Activated T-cell treated with anti-CD3 and anti-CD28 coated beads, Interleukin-2, amount 50 U/mL, for 72 hours (primary cell): ENCODE results near the gene COMT. TPM values are rescaled to one million over a fixed set of nuclear protein-coding genes. Genes with fewer than 3 reads are reported as not detected.

Experiments
- ATAC-seq, 2 donors: fragments of 150-1000 bp; cut with Tn5 transposase; replicated peaks in 1 of 2; 2 replicates each; pipeline ENCODE4 v1.10.0; 2021; ENCODE audit warnings: moderate library complexity in 2 of 2, mild to moderate bottlenecking in 1 of 2
- DNase-seq, 2 donors: peaks; one replicate each; pipeline ENCODE4 v3.0.0; 2021 to 2022; ENCODE audit warnings: mixed read lengths in 1 of 2
- H3K27ac Mint-ChIP-seq: one replicate; pipeline ENCODE4 v1.8.0; 2022; ENCODE audit warnings: mild to moderate bottlenecking, moderate library complexity, mixed read lengths
- H3K27me3 Mint-ChIP-seq: one replicate; pipeline ENCODE4 v1.8.0; 2022; ENCODE audit warnings: low read depth, mixed read lengths
- H3K36me3 Mint-ChIP-seq, 2 donors: one replicate each; pipeline ENCODE4 v1.8.0; 2022; ENCODE audit warnings: mixed read lengths in 2 of 2, mild to moderate bottlenecking in 1 of 2; ENCODE audit not compliant: insufficient read depth in 2 of 2
- H3K4me1 Mint-ChIP-seq: one replicate; pipeline ENCODE4 v1.8.0; 2022; ENCODE audit warnings: low read depth, mixed read lengths
- H3K4me3 Mint-ChIP-seq, 2 donors: one replicate each; pipeline ENCODE4 v1.8.0; 2022; ENCODE audit warnings: mild to moderate bottlenecking in 2 of 2, mixed read lengths in 2 of 2, moderate library complexity in 2 of 2
- H3K9me3 Mint-ChIP-seq, 2 donors: one replicate each; pipeline ENCODE4 v1.8.0; 2022; ENCODE audit warnings: mixed read lengths in 2 of 2
- total RNA-seq, 2 donors: library from RNA; stranded (reverse); gene quantifications; one replicate each; pipeline ENCODE4 v1.2.3, GENCODE V29; 2022

The COMT gene
- total RNA-seq, 2 donors from 2014 or later: 97.4 to 101 TPM

- Mint-ChIP-seq H3K27me3 (no peaks in the 10 kb centered on the region), H3K4me1 (peaks cover 11% of the 10 kb centered on the region), H3K36me3 (no peaks in the 10 kb centered on the region), H3K27ac (no peak overlapping the region), H3K9me3 (no peaks in the 10 kb centered on the region), H3K4me3 (no peak overlapping the region)
- no peak for ATAC-seq
- no peak for DNase-seq
These were observed 33.5 kb downstream of the COMT start for GRCh38 chr22:19974935-19975706.

- Mint-ChIP-seq H3K27me3 (no peaks in the 10 kb centered on the region), H3K36me3 (no peaks in the 10 kb centered on the region), H3K4me3 (no peak overlapping the region), H3K27ac (no peak overlapping the region), H3K4me1 (peaks cover 11% of the 10 kb centered on the region), H3K9me3 (no peaks in the 10 kb centered on the region)
- DNase-seq: no peak
- no peak for ATAC-seq
These were observed 34.1 kb downstream of the COMT start for GRCh38 chr22:19975707-19976035.

DNA sequence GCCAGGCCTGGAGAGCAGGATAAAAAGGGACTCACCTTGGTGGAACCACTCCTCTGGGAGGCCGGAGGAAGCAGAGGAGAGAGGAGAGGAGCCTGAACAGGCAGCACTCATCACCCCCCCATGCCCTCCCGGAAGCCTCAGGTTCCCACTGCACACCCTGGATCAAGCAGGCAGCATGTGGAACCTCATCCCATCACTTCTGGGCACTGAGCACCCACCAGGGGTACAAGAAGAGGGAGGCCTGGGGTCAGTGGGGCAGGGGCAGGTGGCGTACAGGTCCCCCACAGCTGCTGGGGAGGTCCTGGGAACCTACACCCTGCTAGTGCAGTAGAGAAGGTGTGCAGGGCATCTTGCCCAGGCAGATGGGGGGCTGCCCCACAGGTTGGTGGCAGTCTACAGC, 35.1 kb downstream of the COMT start:
- Mint-ChIP-seq H3K27ac (no peak overlapping the region), H3K9me3 (no peaks in the 10 kb centered on the region), H3K36me3 (no peaks in the 10 kb centered on the region), H3K4me3 (no peak overlapping the region), H3K4me1 (peaks cover 11% of the 10 kb centered on the region), H3K27me3 (no peaks in the 10 kb centered on the region)
- DNase-seq: no peak
- no peak for ATAC-seq

DNA sequence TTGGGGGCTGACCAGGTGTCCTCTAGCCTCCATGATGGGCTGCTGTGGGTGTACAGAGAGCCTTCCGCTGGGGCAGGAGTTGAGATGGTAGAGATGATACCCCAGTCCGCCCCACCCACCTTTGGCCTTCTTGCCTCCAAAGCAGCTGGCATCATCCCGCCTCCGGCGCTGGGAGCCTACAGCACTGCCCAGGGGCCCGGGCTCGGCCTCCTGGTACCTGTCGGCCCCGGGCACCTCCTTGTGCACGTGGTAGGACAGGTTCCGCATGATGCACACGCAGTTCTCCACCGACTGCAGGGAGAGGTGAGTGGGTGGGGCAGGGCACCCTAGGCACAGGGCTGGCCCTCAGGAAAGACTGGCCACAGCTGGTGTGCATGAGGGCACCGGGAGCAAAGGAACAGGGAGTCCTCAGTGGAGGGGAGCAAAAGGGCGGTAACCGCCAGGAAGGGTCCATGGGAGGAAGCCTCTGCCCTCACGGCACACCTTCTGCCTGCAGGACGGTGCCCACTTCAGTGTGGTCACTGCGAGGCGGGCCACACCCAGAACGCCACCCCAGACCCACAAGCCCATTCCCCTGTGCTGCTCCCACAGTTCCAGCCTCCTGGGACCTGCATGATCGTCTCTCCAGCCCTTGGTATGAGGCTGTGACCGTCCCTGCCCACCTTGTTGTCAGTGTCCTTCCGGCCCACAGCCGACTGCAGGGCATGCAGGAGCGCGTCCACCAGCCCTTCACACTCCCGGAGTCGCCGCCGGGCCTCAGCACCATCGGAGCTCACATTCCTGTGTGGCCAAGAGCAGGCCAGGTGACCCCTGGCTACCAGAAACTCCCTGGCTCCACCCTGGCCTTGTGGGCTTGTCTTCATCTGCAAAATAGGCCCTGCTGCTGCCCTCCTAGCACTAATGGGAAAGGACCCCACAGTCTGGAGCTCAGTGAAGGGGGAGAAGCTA, 36.0 kb downstream of the COMT start:
- Mint-ChIP-seq H3K4me3 (no peak overlapping the region), H3K36me3 (no peaks in the 10 kb centered on the region), H3K27ac (no peak overlapping the region), H3K9me3 (no peaks in the 10 kb centered on the region), H3K27me3 (no peaks in the 10 kb centered on the region), H3K4me1 (peaks cover 11% of the 10 kb centered on the region)
- DNase-seq (no peak), ATAC-seq (no peak)

DNA sequence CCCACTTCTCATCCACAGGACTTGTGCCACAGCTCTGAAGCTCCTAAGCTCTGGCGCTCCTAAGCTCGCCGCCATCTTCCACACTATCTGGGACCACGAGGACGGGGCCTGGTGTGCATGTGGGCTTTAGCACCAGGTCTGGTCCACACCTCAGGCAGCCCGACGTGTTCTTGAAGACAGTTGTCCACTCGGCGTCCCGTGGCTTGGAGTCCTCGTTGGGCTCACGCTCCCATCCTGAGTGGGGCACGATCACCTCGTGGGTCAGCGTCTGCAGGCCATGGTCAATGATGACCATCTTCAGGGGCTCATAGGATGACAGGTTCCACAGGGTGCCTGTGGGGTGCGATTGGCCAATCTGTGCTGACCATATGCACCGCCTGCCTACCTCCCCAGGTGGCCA, 37.2 kb downstream of the COMT start:
- H3K9me3 Mint-ChIP-seq: no peaks in the 10 kb centered on the region
- H3K27ac Mint-ChIP-seq: no peak overlapping the region
- DNase-seq (no peak), ATAC-seq (no peak)
- no peak overlapping the region for H3K4me3 Mint-ChIP-seq
- no peaks in the 10 kb centered on the region for H3K27me3 Mint-ChIP-seq
- peaks cover 11% of the 10 kb centered on the region for H3K4me1 Mint-ChIP-seq
- no peaks in the 10 kb centered on the region for H3K36me3 Mint-ChIP-seq

DNA sequence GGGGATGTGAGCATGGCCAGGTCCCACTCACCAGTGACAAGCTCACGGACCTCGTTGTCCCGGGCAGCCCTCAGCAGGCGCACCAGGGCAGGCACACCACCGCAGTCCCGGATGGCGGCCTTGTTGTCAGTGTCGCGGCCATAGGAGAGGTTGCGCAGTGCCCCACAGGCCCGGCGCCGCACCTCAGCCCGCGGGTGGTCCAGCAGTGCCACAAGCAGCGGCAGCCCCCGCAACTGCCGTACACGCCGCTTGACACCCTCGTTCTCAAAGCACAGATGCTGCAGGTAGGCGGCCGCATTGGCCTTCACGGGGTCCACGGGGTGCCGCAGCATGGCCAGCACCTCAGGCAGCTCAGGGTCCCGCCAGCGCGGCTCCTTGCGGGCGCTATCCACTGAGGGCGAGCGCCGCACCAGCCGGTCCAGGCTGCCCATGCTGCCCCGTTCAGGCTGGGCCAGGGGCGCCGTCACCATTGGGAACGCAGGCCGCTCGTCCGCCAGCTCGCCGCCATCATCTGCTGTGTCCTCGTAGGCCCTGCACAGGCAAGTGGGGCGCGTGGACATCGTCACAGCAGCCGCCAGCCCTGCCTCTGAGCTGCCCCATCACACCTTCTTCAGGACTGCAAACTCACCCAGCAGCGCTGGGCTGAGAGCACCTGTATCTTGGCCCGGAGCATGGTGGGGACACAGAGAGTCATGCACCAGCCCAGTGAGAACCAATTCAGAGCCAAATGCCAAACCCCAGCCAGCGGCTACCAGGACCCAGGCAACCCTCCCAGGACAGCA, 38.3 kb downstream of the COMT start:
- no peak overlapping the region for H3K27ac Mint-ChIP-seq
- no peak for DNase-seq
- no peaks in the 10 kb centered on the region for H3K9me3 Mint-ChIP-seq
- H3K4me3 Mint-ChIP-seq: no peak overlapping the region
- no peaks in the 10 kb centered on the region for H3K27me3 Mint-ChIP-seq
- H3K4me1 Mint-ChIP-seq: peaks cover 7% of the 10 kb centered on the region
- no peaks in the 10 kb centered on the region for H3K36me3 Mint-ChIP-seq
- ATAC-seq: no peak

- Mint-ChIP-seq H3K9me3 (no peaks in the 10 kb centered on the region), H3K4me1 (no peaks in the 10 kb centered on the region), H3K27ac (no peak overlapping the region), H3K36me3 (no peaks in the 10 kb centered on the region), H3K27me3 (no peaks in the 10 kb centered on the region), H3K4me3 (no peak overlapping the region)
- no peak for ATAC-seq
- no peak for DNase-seq
These were observed 39.2 kb downstream of the COMT start for GRCh38 chr22:19980766-19981165.

DNA sequence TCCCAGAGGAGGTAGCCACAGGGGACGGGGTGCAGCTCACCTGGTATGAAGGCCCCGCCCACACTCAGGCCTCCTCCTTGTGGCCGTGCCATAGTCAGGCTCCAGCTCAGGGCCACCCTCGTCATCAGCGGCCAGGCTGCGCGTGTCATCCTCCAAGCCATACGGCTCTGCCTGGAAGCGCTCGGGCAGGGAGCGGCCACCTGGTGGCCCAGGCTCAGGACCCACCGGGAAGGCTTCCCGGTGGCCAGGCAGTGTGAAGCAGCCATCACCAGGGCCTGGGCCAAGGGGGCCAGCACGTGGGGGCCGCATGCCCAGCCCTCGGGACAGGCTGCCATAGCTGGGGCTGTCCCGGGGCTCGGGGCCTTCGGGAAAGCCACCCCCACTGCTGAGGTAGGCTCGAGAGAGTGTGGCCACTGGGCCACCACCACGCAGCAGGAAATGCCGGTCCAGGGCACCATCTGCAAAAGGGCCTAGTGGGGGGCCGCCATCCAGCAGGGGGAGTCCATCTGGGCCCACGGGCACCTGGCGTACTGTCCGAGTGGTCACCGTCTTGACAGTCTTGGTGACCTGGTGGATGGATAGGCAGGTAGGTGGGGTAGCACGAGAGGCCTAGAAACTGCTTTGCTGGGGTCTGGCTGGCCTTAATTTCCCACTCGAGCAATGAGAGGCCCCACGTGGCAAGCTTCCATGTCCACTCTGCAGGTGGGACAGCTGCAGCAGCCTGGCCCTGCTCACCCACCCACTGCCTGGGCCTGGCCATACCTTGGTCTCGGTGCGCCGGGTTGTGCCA, 39.8 kb downstream of the COMT start:
- no peaks in the 10 kb centered on the region for H3K4me1 Mint-ChIP-seq
- no peak overlapping the region for H3K4me3 Mint-ChIP-seq
- no peak for ATAC-seq
- no peaks in the 10 kb centered on the region for H3K9me3 Mint-ChIP-seq
- H3K27ac Mint-ChIP-seq: no peak overlapping the region
- no peaks in the 10 kb centered on the region for H3K36me3 Mint-ChIP-seq
- no peaks in the 10 kb centered on the region for H3K27me3 Mint-ChIP-seq
- DNase-seq: no peak

DNA sequence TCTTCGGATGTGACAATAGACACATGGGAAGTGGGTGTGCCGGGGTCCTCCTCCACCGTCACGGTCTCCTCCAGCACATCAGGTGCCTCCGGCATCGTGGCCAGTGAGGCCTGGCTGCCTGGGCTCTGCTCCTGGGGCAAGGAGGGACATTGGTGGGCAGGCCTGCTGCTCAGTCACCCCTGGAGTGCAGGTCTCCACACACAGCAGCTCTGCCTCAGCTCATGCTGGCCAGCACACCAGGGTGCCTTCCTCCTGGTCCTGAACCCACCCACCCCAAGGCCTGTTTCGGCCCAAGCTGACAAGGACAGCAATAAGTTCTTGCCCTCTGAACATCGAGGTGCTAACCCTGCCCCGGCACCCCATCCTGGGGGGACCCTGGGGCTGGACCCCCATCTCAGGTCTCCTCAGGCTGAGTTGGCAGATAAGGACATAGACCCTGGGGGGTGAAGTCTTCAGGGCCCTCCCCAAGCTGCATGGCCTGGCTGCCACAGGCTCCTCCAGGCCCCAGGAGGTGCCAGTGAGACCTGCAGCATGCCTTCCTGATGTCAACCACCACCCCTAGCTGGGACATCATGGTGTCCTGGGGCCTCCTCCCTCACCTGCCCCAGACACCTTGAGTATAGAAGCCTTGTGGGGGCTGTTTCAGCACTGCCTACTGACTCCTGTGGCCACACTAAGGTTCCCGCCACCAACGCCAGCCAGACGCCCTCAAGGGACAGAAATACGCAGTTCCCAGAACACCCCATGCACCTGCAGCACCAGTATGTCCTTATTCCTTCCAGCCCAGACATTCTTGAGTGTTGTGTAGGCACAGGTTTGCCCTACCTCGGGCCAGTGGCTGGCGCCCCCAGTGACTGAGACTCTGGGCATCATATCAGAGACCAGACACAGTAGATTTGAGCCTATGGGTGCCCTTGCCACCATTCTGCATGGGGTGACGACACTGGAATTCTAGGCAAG, 40.7 kb downstream of the COMT start:
- Mint-ChIP-seq H3K36me3 (no peaks in the 10 kb centered on the region), H3K27me3 (no peaks in the 10 kb centered on the region), H3K9me3 (no peaks in the 10 kb centered on the region), H3K27ac (no peak overlapping the region), H3K4me1 (no peaks in the 10 kb centered on the region), H3K4me3 (no peak overlapping the region)
- ATAC-seq (no peak), DNase-seq (no peak)

- ATAC-seq: no peak
- no peaks in the 10 kb centered on the region for H3K9me3 Mint-ChIP-seq
- no peak overlapping the region for H3K4me3 Mint-ChIP-seq
- no peaks in the 10 kb centered on the region for H3K36me3 Mint-ChIP-seq
- no peaks in the 10 kb centered on the region for H3K4me1 Mint-ChIP-seq
- H3K27me3 Mint-ChIP-seq: no peaks in the 10 kb centered on the region
- no peak for DNase-seq
- H3K27ac Mint-ChIP-seq: no peak overlapping the region
These were observed 41.5 kb downstream of the COMT start for GRCh38 chr22:19982991-19983578.

DNA sequence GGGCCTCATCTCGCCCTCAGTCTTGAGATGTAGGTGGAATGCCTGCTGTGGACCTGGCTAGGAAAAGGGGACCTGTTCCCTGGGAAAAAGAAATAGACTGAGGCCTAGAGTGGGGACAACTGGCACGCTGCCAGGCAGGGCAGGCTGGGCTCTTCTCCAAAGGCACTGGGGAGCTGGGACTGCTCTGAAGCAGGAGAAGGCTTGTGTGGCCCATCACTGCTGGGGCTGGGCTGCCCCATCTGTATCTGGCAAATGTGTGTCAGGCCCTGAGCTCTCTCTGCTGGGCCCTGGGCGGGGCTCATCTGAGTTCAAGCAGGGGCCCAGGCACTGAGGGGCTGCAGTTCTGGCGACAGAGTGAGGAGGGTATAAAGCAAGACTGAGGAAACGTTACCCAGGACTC, 42.2 kb downstream of the COMT start:
- no peaks in the 10 kb centered on the region for H3K9me3 Mint-ChIP-seq
- no peaks in the 10 kb centered on the region for H3K4me1 Mint-ChIP-seq
- ATAC-seq: no peak

More for the DNA sequence above, 42.2 kb downstream of the COMT start:
- no peaks in the 10 kb centered on the region for H3K27me3 Mint-ChIP-seq
- H3K36me3 Mint-ChIP-seq: no peaks in the 10 kb centered on the region
- H3K4me3 Mint-ChIP-seq: no peak overlapping the region
- no peak overlapping the region for H3K27ac Mint-ChIP-seq
- DNase-seq: no peak
